Pulmonary artery endothelial cell (primary cell): Measurements from ENCODE around the gene CACNA1H. TPM values are rescaled to one million over a fixed set of nuclear protein-coding genes. Genes with fewer than 3 reads are reported as not detected.

Source experiments
- DNase-seq: peaks from one replicate; pipeline ENCODE4 v3.0.0-alpha.2; 2011; ENCODE audit warnings: low read depth, low spot score
- total RNA-seq: library from RNA; depleted of rRNA; stranded (reverse); fragments of >200 nt; gene quantifications from 2 replicates; pipeline ENCODE4 v1.2.3, GENCODE V29; 2014

CACNA1H gene
- total RNA-seq = 0.07 TPM in 1 of 2 replicates, not detected in the other

DNA sequence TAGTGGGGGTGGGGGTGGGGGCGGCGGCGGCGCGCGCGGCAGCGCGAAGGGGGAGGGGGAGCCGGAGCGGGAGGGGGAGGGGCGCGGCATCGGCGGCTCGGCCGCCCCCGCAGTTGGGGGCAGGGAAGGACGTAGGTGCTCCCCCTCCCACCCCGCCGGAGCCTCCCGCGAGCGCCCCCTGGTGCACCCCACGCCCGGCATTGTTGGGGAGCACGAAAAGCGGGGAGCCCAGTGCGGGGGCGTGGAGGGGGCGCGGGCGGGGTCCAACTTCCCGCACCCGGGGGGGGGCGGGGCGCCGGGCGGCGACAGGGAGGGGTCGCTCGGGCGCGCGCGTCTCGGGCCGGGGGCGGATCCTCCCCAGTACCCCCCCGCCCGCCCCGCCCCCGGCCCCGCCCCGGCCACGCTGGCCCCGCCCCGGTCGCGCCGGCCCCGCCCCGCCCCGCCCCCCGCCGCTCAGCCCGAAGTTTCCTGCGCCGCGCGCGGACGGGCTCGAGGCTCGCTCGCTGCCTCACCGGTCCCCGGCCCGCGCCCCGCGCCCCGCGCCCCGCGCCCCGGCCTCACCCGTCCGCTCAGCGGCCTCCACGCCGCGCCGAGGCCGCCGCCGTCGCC lies at the start of gene CACNA1H:
TSS of gene CACNA1H (plus strand) at position 456 of the 609 bp plus-strand sequence. CDS start 632 bp downstream, outside the sequence.
- DNase-seq = no peak

DNA sequence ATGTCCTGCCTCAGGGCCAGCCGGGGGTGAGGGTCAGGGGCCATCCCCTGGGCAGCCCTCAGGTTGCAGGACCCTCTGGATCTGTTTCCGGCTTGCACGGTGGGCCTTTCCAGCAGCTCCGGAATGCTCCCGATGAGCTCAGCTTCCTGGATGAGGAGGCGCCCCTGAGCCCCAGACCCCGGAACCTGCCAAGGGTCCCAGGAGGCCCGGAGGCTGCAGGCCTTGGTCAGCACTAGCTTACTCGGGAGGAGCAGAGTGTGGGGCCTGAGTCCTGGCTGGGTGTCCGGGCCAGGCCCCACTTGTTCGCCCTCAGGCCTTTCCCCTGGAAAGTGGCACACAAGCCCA lies 49.3 kb upstream of the CACNA1H start:
- DNase-seq = no peak

GRCh38 chr16:1105888-1106620 lies 46.9 kb upstream of the CACNA1H start:
- peak; percentile 15 for DNase-seq

GRCh38 chr16:1106659-1107058 lies 46.2 kb upstream of the CACNA1H start:
- no peak for DNase-seq

GRCh38 chr16:1107141-1107540 lies 45.8 kb upstream of the CACNA1H start:
- DNase-seq = no peak

- DNase-seq = no peak
These were observed 45.2 kb upstream of the CACNA1H start for GRCh38 chr16:1107731-1108130.

DNA sequence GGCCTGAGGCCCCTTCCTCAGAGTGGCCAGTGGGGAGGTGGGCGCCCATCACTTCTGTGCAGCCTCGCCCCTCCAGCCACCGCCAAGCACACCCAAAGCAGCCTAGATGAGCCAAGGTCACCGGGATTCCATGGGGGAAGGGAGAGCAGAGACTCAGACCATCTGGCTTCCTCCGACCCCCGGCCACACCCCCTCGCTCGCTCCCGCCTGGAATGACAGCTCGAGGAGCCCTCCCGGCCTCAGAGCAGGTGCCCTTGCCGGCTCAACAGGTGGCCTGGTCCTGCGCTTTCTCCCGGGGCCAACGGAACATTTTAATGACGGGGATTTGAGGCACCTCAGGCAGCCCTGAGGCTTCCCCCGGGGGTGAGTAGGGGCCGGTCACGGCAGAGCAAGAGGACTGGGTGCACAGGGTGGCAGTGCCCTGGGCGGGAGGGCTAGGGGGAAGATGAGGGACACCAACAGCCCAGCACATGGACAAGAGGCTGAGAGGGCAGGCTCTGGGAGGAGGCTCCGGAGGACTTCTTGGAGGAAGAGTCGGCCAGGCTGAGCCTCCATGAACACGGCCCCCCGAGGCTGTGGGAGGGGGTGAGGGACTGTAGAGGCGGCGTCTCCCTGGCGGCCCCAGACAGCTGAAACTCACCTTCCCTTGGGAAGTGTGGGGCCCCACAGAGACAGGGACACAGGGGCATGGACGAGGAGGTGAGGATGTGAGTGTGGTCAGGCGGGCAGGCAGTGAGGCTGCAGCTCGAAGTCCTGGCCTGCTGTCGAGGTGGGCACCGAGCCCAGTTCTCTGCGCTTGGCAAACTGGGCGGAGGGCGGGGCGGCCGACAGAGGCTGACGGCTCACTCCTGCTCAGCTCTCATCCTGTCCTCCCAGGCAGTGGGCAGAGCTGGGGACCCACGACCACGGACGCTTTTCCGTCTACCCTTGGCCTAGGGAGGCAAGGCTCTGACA lies 44.3 kb upstream of the CACNA1H start:
- no peak for DNase-seq

DNA sequence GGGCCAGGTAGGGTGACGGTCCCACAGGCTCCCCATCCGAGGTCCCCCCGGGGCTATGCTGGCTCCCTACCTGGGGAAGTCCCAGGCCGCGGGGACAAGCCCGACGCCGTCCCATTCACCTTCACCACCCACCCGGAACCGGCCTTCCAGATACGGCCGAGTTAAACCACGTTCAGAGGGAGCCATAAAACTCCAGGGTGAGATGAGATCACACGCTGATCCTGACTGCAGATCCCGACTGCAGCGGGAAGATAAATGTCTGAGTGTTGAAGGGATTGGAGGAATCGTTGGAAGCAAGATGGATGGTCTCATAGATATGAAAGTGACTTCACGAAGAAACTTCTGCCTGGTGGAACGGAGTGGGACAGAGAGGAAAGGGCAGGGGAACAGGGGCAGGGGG lies 43.3 kb upstream of the CACNA1H start:
- DNase-seq = no peak

- no peak for DNase-seq
These were observed 40.3 kb upstream of the CACNA1H start for GRCh38 chr16:1112506-1113184.

GRCh38 chr16:1113489-1113888 lies 39.4 kb upstream of the CACNA1H start:
- no peak for DNase-seq

GRCh38 chr16:1113889-1114526 lies 38.9 kb upstream of the CACNA1H start:
- no peak for DNase-seq

- no peak for DNase-seq
These were observed 36.2 kb upstream of the CACNA1H start for GRCh38 chr16:1116693-1117077.

GRCh38 chr16:1117176-1117900 lies 35.6 kb upstream of the CACNA1H start:
- no peak for DNase-seq

GRCh38 chr16:1117926-1118325 lies 35.0 kb upstream of the CACNA1H start:
- DNase-seq = no peak

GRCh38 chr16:1119129-1119528 lies 33.8 kb upstream of the CACNA1H start:
- no peak for DNase-seq

DNA sequence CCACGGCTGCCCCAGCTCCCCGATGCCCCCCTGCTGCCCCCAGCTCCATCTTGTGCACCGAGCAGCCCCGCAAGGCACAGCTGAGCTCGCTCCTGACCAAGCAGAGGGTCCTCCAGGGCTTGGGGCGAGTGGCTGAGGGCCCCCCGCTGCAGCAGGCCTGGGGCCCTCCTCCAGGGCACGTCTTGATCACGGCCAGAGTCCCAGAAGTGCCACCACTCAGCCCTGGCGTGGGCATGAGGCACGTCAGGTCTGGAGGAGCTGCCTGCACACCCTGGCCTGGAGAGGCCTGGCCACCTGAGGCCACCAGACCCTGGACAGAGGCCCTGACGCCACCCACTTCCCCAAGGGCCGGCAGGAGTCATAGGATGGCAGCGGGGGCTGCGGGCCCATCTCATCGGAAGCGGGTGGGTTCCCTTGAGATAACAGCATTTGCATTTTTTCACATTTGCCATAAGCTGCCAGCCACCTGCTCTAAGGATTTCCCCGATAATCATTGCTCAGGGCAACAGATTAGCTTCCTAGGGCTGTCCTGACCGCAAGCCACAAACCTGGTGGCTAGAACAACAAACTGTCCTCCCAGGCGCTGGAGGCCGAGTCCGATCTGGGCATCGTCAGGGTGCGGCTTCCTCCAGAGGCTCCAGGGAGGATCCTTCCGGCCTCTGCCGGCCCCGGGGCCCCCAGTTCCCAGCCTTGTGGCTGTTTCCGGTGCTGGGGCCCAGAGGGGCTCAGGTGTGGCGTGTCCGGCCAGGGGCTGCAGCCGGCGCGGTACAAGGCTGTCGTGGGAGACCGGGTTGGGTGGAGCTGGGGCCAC lies 32.9 kb upstream of the CACNA1H start:
- no peak for DNase-seq

DNA sequence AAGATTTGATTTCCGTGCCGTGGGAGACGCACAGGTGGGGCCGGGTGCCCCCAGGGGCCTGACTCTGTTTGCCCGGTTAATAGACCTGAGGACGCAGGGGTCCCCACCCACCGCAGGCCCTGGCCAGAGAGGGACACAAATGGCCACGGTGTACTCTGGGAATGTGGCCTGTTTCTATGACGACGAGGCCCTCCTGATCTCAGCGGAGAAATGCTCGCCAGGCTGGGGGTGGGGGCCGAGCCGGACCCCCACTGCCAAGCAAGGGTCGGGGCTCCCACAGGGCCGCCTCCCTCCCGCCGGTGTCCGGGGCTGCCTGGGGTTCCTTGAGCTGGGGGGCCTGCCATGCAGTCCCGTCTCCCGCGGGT lies 32.3 kb upstream of the CACNA1H start:
- no peak for DNase-seq

DNA sequence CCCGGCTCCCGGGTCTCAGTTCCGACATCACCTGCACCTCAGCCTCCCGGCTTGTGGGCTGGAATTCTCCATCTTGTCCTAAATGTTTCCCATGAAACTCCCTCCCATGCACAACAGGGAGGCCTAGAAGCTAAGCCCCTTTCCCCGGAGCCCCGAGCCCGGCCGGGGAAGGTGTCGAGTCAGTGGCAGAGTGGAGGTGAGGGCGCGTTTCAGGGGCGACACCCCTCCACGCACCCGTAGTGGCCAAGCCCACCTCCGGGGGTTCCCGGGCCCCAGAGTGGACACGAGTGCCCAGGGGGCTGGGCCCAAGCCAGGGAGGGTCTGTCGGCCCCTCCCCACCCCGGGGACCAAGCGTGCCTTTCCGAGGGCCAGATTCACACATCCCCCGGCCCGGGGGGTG lies 31.9 kb upstream of the CACNA1H start:
- no peak for DNase-seq

GRCh38 chr16:1121601-1122397 lies 31.1 kb upstream of the CACNA1H start:
- DNase-seq = no peak
